ENCODE data around the gene ZNF454.

Gene ZNF454

DNA sequence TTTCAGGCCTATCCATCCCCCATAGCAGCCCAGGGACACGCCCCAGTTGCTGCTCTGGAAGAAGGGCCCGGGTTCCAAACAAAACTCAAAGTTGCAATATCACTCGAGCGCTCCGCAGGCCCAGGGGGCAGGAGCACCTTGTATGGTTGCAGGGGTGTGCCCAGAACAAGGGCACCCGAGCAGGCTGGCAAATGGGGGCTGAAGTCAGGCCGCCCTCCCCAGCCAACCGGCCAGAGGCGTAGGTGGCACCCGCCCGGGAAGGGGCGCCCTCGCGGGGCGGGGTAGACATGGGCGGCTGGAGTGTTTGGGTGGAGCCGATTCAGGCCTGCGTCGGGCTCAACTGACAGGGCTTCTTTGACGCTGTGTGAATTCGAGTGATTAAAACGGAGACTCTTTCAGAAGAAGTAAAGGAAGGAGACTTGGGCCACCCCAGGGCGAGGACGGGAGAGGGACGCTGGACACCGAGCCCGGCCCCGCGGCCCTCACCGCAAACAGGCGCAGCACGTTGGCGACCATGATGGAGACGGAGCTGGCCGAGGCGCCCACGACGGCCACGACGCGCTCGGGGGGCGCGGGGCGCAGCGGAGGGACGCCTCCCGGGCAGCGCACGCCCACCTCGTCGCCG, 53.1 kb downstream of the ZNF454 start:
- no peak for DNase-seq

DNA sequence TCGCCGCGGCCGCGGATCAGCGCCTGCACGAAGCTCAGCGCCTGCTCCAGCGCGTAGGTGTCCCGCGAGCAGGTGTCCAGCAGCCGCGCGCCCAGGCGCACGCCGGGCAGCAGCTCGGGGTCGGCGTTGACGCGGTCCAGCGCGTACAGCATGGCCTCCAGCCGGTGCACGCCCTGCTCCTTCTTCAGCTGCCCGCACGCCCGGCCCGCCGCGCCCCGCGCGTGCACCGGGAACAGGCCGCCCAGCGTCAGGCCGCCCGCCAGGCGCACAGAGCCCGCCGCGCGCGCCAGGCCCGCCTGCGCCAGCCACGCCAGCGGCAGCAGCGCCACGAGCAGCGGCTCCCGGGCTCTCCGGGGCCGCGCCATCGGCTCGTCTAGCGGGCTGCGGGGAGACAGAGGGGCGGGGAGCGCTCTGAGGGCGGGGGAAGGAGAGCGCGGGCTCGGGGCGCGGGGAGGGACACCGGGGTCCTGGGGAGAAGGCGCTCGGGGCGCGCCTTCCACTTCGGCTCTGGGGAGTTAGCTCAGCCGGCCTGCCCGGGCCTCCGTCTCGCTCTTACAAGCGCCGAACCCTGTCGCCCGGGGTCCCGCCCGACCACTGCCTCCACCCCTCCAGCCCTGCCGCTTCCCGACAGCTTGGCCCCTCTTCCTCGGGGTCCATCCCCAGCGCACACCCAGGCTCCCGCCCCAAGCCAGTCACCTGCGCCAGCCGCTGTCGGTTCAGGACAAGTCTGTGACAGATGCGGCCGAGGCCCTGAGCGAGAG, 53.8 kb downstream of the ZNF454 start, which contains the start of gene GRM6:
GRM6 (minus strand) TSS at position 741 of the 761 bp plus-strand sequence; CDS start at position 365, 376 bp downstream.
- no peak for DNase-seq

- no peak for DNase-seq
Measured at GRCh38 chr5:178995341-178995690, 54.3 kb downstream of the ZNF454 start.

- no peak for DNase-seq
Measured at GRCh38 chr5:178996156-178996555, 55.2 kb downstream of the ZNF454 start.

GRCh38 chr5:178997191-178997590, 56.2 kb downstream of the ZNF454 start:
- DNase-seq: no peak

GRCh38 chr5:178998441-178998840, 57.4 kb downstream of the ZNF454 start:
- no peak for DNase-seq

GRCh38 chr5:179006564-179006963, 65.6 kb downstream of the ZNF454 start:
- no peak for DNase-seq

GRCh38 chr5:179008667-179009066, 67.7 kb downstream of the ZNF454 start:
- no peak for DNase-seq
